HepG2 (cell line): ENCODE data around the gene NUP85. TPM values are rescaled to one million over a fixed set of nuclear protein-coding genes. Genes with fewer than 3 reads are reported as not detected.

Source experiments
- ARID3A ChIP-seq: IDR thresholded peaks from 2 replicates; pipeline ENCODE4 v1.6.1; 2012; ENCODE audit warnings: low read depth, low read length, improper control_type of control experiment
- ARID4A ChIP-seq: sonication (generic); formaldehyde crosslinking; IDR thresholded peaks from 2 replicates; pipeline ENCODE4 v1.5.0; 2020; ENCODE audit warnings: mild to moderate bottlenecking, missing genetic modification reagents, borderline replicate concordance
- ATF2 ChIP-seq: sonication (generic); formaldehyde crosslinking; IDR thresholded peaks from 2 replicates; pipeline ENCODE4 v1.4.0; 2020; ENCODE audit warnings: missing genetic modification reagents
- SAP130 ChIP-seq: IDR thresholded peaks from 2 replicates; pipeline ENCODE4 v1.6.1; 2016; ENCODE audit warnings: low read depth
- ZBTB40 ChIP-seq, 2 experiments: fragments of 450-650 bp in 1 of 2; sonication (generic) in 1 of 2; formaldehyde crosslinking in 1 of 2; IDR thresholded peaks; 2 replicates each; pipeline versions ENCODE4 v1.6.1 to v1.8.0; 2016 to 2022; ENCODE audit warnings: antibody characterized with exemption in 1 of 2, mild to moderate bottlenecking in 1 of 2, missing genetic modification reagents in 1 of 2
- ZNF263 ChIP-seq: sonication (generic); formaldehyde crosslinking; IDR thresholded peaks from 2 replicates; pipeline ENCODE4 v1.4.0; 2020; ENCODE audit warnings: missing genetic modification reagents
- ZNF280B ChIP-seq: sonication (generic); formaldehyde crosslinking; IDR thresholded peaks from 2 replicates; pipeline ENCODE4 v1.5.0; 2020; ENCODE audit warnings: missing genetic modification reagents, mild to moderate bottlenecking, borderline replicate concordance
- ZNF558 ChIP-seq: sonication (generic); formaldehyde crosslinking; IDR thresholded peaks from 2 replicates; pipeline ENCODE4 v1.9.0; 2022; ENCODE audit warnings: mild to moderate bottlenecking, missing genetic modification reagents, borderline replicate concordance
- polyA plus RNA-seq, 8 experiments: library from polyadenylated mRNA; depleted of rRNA in 3 of 8; stranded (reverse) in 7 of 8; unstranded in 1 of 8; fragments of >200 nt; fragmentation: Illumina TruSeq in 4 of 8; extraction: Trizol in 4 of 8; gene quantifications; 2 replicates each; pipeline versions ENCODE4 v1.2.1 to v1.2.3, GENCODE V29; 2011 to 2016; ENCODE audit warnings: low read depth in 4 of 8, missing spikeins in 1 of 8, mixed read lengths in 1 of 8; ENCODE audit not compliant: insufficient read depth in 1 of 8
- total RNA-seq, 5 experiments: library from RNA; depleted of rRNA; stranded (reverse); fragments of >200 nt; fragmentation: Illumina TruSeq; extraction: Trizol; gene quantifications; 2 replicates each; pipeline ENCODE4 v1.2.3, GENCODE V29; 2016; ENCODE audit warnings: low read depth in 1 of 5

The NUP85 gene
- total and polyA plus RNA-seq, 2 of the 13 experiments (the other 11 are each of a cell fraction or from before 2014, with no cell fraction given): 89.1 to 124 TPM

GRCh38 chr17:75270218-75270965, 64.9 kb downstream of the NUP85 start (continued):
- TF ChIP-seq ARID4A (CRISPR knock-in tag) (peak; percentile 84), ZNF263 (CRISPR knock-in tag) (no peak), ZNF280B (CRISPR knock-in tag) (no peak; the same call in none of the 2 replicates), ARID3A (no peak), ZBTB40 (IDR thresholded peaks at IDR 0.05) (no peak), ZBTB40 (CRISPR knock-in tag; IDR thresholded peaks at IDR 0.05) (no peak), ATF2 (CRISPR knock-in tag) (peak; percentile 56; the same call in 1 of the 2 replicates), SAP130 (peak; percentile 91), ZNF558 (CRISPR knock-in tag) (no peak)
